Muscle layer of colon (tissue), 2 donors: Measurements from ENCODE around the gene TMEM272.
A peak's percentile ranks its signal among the peaks of the same experiment; 100 is the strongest.

Source experiments
- H3K27ac ChIP-seq: one replicate; pipeline ENCODE4 v1.7.0; 2013; ENCODE audit warnings: low read depth, mild to moderate bottlenecking, low read length, moderate library complexity
- H3K27me3 ChIP-seq, 2 donors: one replicate each; pipeline ENCODE4 v1.7.0; 2013; ENCODE audit warnings: low read length in 2 of 2, mild to moderate bottlenecking in 2 of 2; ENCODE audit not compliant: insufficient read depth in 2 of 2, control insufficient read depth in 1 of 2
- H3K36me3 ChIP-seq: one replicate; pipeline ENCODE4 v1.7.0; 2013; ENCODE audit warnings: mild to moderate bottlenecking, low read length; ENCODE audit not compliant: insufficient read depth
- H3K4me1 ChIP-seq: one replicate; pipeline ENCODE4 v1.7.0; 2013; ENCODE audit warnings: mild to moderate bottlenecking, low read length; ENCODE audit not compliant: insufficient read depth
- H3K4me3 ChIP-seq, 2 donors: one replicate each; pipeline ENCODE4 v1.7.0; 2013; ENCODE audit warnings: low read length in 2 of 2, low read depth in 1 of 2, mild to moderate bottlenecking in 1 of 2, moderate library complexity in 1 of 2
- H3K9ac ChIP-seq: one replicate; pipeline ENCODE4 v1.7.0; 2013; ENCODE audit warnings: low read length
- H3K9me3 ChIP-seq: one replicate; pipeline ENCODE4 v1.7.0; 2013; ENCODE audit warnings: mild to moderate bottlenecking, low read length
- donor health status: abdominal sarcoma.
- donor health status: Adenocarcinoma of cecum.

Gene TMEM272, protein sequence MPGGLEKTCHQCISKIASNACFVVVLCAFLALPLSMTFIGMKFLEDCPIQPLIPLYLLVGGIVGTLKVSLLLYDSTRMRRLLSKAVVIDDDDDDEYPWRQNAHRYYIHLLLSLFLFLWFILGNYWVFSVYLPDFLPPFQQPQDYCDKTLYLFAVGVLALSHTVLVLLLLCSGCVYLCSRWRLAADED

GRCh38 chr13:51844862-51845573 is at the start of gene TMEM272:
Gene TMEM272 (minus strand): TSS chr13:51845177. CDS start chr13:51838530, 6,647 bp downstream.
- H3K27me3 ChIP-seq, result no peaks in the 10 kb centered on the region
- no peak within 1 kb of the TSS for H3K27ac ChIP-seq
- H3K4me3 ChIP-seq, result peak within 1 kb of the TSS in 1 of 2 donors; percentile 10
- no peaks in the 10 kb centered on the region for H3K36me3 ChIP-seq
- H3K9ac ChIP-seq, result no peak within 1 kb of the TSS
- no peaks in the 10 kb centered on the region for H3K9me3 ChIP-seq
- no peaks in the 10 kb centered on the region for H3K4me1 ChIP-seq

GRCh38 chr13:51894239-51894638 is 49.3 kb upstream of the TMEM272 start:
- Histone ChIP-seq H3K9ac (no peak overlapping the region), H3K36me3 (no peaks in the 10 kb centered on the region), H3K27ac (no peak overlapping the region), H3K9me3 (no peaks in the 10 kb centered on the region), H3K27me3 (no peaks in the 10 kb centered on the region), H3K4me3 (no peak overlapping the region), H3K4me1 (no peaks in the 10 kb centered on the region)

DNA sequence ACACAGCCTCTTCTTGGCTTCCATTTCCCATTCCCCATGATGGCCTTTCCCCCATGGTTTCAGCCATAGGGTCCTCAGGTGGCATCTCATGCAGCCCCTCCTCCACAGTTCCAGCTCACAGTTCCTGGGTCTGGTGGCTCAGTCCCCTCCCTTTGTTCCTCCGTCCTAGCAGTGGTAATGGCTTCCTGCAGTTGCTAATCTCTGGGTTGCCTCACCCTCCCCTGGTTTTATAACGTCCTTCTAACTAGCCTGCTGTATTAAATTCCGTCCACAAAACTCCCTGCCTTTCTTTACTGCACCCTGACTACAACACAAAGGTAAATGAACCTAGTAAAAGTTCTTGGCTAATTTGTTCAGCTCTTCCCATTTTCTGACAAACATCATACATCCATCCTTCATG is 47.7 kb upstream of the TMEM272 start:
- H3K27ac ChIP-seq, result no peak overlapping the region
- H3K9ac ChIP-seq, result no peak overlapping the region
- no peaks in the 10 kb centered on the region for H3K9me3 ChIP-seq
- H3K4me1 ChIP-seq, result no peaks in the 10 kb centered on the region
- H3K4me3 ChIP-seq, result no peak overlapping the region
- H3K27me3 ChIP-seq, result no peaks in the 10 kb centered on the region
- H3K36me3 ChIP-seq, result no peaks in the 10 kb centered on the region

GRCh38 chr13:51887468-51887867 is 42.5 kb upstream of the TMEM272 start:
- Histone ChIP-seq H3K9ac (no peak overlapping the region), H3K4me3 (no peak overlapping the region), H3K9me3 (no peaks in the 10 kb centered on the region), H3K27ac (no peak overlapping the region), H3K4me1 (no peaks in the 10 kb centered on the region), H3K36me3 (no peaks in the 10 kb centered on the region), H3K27me3 (no peaks in the 10 kb centered on the region)

DNA sequence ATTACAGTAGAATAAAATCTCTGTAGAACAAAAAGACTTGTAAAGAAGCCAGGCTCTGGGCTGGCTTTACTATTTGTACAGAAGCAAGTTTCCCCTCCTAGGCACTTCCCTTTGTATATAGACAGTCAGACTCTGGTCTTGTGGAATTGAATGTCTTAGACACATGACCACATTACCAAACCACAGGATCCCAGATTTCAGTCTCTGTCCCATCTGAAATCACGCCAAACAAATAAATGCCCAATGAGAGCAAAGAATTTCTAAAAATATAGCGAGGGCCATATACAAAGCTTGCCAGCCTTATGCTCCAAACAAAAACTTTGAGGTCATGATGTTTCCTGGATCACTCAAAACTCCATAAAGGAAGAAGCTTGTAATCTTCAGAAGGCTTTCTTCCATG is 40.7 kb upstream of the TMEM272 start:
- H3K27me3 ChIP-seq, result no peaks in the 10 kb centered on the region
- H3K36me3 ChIP-seq, result no peaks in the 10 kb centered on the region
- H3K9me3 ChIP-seq, result no peaks in the 10 kb centered on the region
- H3K4me3 ChIP-seq, result no peak overlapping the region
- no peaks in the 10 kb centered on the region for H3K4me1 ChIP-seq
- no peak overlapping the region for H3K9ac ChIP-seq
- no peak overlapping the region for H3K27ac ChIP-seq

- Histone ChIP-seq H3K27me3 (no peaks in the 10 kb centered on the region), H3K27ac (no peak overlapping the region), H3K4me1 (no peaks in the 10 kb centered on the region), H3K9ac (no peak overlapping the region), H3K9me3 (no peaks in the 10 kb centered on the region), H3K4me3 (no peak overlapping the region), H3K36me3 (no peaks in the 10 kb centered on the region)
Observed at GRCh38 chr13:51883226-51883600, 38.2 kb upstream of the TMEM272 start.

- Histone ChIP-seq H3K4me3 (no peak overlapping the region), H3K9me3 (no peaks in the 10 kb centered on the region), H3K4me1 (no peaks in the 10 kb centered on the region), H3K9ac (no peak overlapping the region), H3K36me3 (no peaks in the 10 kb centered on the region), H3K27ac (no peak overlapping the region), H3K27me3 (no peaks in the 10 kb centered on the region)
Observed at GRCh38 chr13:51882570-51883225, 37.7 kb upstream of the TMEM272 start.

GRCh38 chr13:51881296-51881695 is 36.3 kb upstream of the TMEM272 start:
- Histone ChIP-seq H3K27me3 (no peaks in the 10 kb centered on the region), H3K27ac (no peak overlapping the region), H3K9me3 (no peaks in the 10 kb centered on the region)

GRCh38 chr13:51879133-51879532 is 34.2 kb upstream of the TMEM272 start:
- no peaks in the 10 kb centered on the region for H3K4me1 ChIP-seq
- H3K9me3 ChIP-seq, result no peaks in the 10 kb centered on the region
- H3K36me3 ChIP-seq, result no peaks in the 10 kb centered on the region
- no peak overlapping the region for H3K9ac ChIP-seq
- no peak overlapping the region for H3K4me3 ChIP-seq
- no peak overlapping the region for H3K27ac ChIP-seq
- no peaks in the 10 kb centered on the region for H3K27me3 ChIP-seq

More at GRCh38 chr13:51881296-51881695, 36.3 kb upstream of the TMEM272 start:
- Histone ChIP-seq H3K4me1 (no peaks in the 10 kb centered on the region), H3K36me3 (no peaks in the 10 kb centered on the region), H3K4me3 (no peak overlapping the region), H3K9ac (no peak overlapping the region)

DNA sequence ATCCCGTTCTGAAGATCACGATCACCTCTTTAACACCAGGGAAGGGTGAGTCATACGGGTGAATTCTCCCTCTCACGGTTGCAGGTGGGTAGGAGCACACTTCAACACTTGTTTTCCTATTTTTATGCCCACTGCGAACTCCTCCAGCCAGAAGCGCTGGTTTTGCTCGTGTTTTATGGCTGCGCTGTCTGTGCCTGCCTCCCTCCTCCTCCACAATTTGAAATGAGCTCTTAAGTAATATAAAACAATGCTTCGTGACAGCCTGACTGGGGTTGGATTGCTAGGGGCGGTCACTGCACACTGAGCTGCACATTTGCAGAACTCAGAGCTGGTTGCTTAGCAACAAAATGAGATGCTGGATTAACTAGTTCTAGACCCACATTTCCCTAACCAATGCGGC is 29.7 kb upstream of the TMEM272 start:
- no peaks in the 10 kb centered on the region for H3K27me3 ChIP-seq
- no peak overlapping the region for H3K4me3 ChIP-seq
- no peak overlapping the region for H3K27ac ChIP-seq
- no peaks in the 10 kb centered on the region for H3K9me3 ChIP-seq
- no peak overlapping the region for H3K9ac ChIP-seq
- no peaks in the 10 kb centered on the region for H3K4me1 ChIP-seq
- H3K36me3 ChIP-seq, result no peaks in the 10 kb centered on the region

- H3K27me3 ChIP-seq, result no peaks in the 10 kb centered on the region
- H3K27ac ChIP-seq, result no peak overlapping the region
- H3K9ac ChIP-seq, result no peak overlapping the region
- no peak overlapping the region for H3K4me3 ChIP-seq
- no peaks in the 10 kb centered on the region for H3K4me1 ChIP-seq
- H3K36me3 ChIP-seq, result no peaks in the 10 kb centered on the region
- no peaks in the 10 kb centered on the region for H3K9me3 ChIP-seq
Observed at GRCh38 chr13:51873837-51874236, 28.9 kb upstream of the TMEM272 start.
